ENCODE measurements around the gene TMTC1. TPM values are rescaled to one million over a fixed set of nuclear protein-coding genes. Genes with fewer than 3 reads are reported as not detected.

TMTC1 gene
- total and polyA plus RNA-seq, 10 donors, result 3.4 to 210 (median 137) TPM

DNA sequence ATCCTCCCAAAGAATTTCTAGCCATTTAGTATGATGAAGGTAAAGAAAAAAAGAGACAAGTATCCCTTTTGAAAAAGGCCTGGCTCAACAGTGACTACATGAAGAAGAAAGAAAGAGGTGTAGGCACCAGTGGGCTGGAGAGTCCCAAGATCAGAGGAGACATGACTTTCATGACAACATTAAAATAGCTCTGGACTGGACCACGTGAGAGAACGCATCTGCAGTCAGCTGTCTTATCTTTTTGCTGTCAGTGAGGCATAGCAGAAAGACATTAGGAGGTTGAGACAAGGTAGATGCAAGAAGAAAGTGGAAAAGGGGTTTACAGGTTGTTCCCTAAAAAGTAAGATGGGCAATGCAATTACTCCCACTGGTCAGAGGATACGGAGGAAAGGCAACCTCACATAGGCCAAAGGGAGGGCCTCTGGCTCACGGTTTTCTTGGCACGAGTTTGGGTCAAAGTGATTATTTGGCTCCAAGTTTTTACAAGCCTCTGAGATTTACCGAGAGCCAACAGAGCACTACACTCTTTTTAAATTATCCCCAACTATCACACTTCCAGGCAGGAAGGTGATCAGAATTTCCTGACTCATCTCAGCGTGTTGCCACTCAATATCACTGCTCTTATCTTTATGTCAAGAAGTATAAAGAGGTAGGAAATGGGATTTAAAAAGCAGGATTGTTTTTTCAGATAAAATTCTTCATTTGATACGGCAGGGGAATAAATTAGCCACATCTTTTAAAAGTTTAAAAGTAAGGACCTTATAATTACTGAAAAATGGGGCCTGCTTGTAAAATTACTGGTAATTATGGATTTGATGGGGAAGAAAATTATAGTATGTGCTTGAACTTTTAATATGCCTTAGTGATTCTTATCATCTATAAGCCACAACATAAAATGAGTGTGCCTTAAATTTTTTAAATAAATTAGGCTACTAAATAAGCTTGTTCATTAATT, 29.2 kb downstream of the TMTC1 start:
- Histone ChIP-seq H3K4me3 (no peak overlapping the region), H3K4me1 (peaks cover 0 to 39% (median 3%) of the 10 kb centered on the region in 6 donors), H3K27me3 (replicated peaks in 1 of 7) (no peaks in the 10 kb centered on the region), H3K36me3 (peaks cover 0 to 79% (median 12%) of the 10 kb centered on the region in 6 donors), H3K27ac (peak overlapping the region in 3 of 8 donors; percentile 5 to 40 (median 16)), H3K9me3 (peaks cover 0 to 4% (median 0%) of the 10 kb centered on the region in 8 donors)
- WGBS, 5 donors, result 56 to 72% (median 58%) methylated on average over 8 of the region's 8 CpGs
- intact Hi-C loops (cut with DNase I; ENCODE audit: low total_unique reads), result no loop called here
- TF ChIP-seq POLR2A (IDR thresholded peaks at IDR 0.05) (no peak), POLR2AphosphoS5 (IDR thresholded peaks at IDR 0.05) (no peak), CTCF (IDR thresholded peaks at IDR 0.05 in 8 of 11, conservative IDR thresholded peaks at IDR 0.05 in 3 of 11) (no peak)
- DNase-seq, result no peak

DNA sequence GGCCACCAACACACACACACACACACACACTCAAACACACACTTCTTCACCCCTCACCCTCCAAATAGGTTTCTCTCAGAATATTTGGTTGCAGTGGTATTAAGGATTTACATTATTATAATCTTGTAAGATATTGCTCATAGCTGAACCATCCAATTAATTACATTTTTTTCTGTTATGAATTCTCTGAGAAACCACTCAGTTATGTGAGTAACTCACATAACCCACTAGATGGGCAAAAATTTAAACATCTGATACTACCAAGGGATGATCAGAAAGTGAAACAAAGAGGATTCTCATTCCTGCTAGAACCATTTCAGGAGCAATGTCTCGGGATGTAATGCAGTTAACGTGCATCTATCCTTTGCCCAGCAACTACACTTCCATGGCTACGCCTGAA, 31.6 kb downstream of the TMTC1 start:
- TF ChIP-seq CTCF (IDR thresholded peaks at IDR 0.05 in 8 of 11, conservative IDR thresholded peaks at IDR 0.05 in 3 of 11), result no peak
- no peak for TF ChIP-seq POLR2AphosphoS5 (IDR thresholded peaks at IDR 0.05)
- TF ChIP-seq POLR2A (IDR thresholded peaks at IDR 0.05), result no peak
- peaks cover 0 to 70% (median 11%) of the 10 kb centered on the region in 6 donors for H3K36me3 ChIP-seq
- intact Hi-C loops (cut with DNase I; ENCODE audit: low total_unique reads), result no loop called here
- no peak overlapping the region for H3K4me3 ChIP-seq
- whole genome bisulfite sequencing, 5 donors, result 89 to 98% (median 92%) methylated on average over 3 of the region's 3 CpGs
- H3K27me3 ChIP-seq (replicated peaks in 1 of 7), result no peaks in the 10 kb centered on the region
- H3K9me3 ChIP-seq, result peaks cover 0 to 2% (median 0%) of the 10 kb centered on the region in 8 donors
- no peak overlapping the region for H3K27ac ChIP-seq
- DNase-seq, result no peak
- H3K4me1 ChIP-seq, result peaks cover 0 to 39% (median 3%) of the 10 kb centered on the region in 6 donors

DNA sequence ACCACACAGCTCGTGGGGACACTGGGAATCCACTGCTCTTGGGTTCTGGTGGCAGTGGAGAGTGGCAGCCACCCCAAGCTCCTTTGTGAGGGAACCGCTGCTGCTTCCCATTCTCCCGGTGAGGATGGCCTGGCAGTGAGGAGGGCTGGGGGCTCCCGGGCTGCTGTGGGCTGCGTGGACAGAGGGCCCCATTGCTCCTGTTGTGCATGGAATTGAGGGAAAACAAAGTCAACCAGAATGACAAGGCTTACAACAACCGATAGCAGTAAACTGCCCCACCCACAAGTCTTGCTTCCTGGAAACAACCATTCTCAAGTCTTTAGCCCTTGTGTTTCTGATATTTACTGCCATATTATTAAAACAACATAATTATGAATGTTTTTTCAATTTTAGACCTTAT, 32.1 kb downstream of the TMTC1 start:
- peaks cover 0 to 39% (median 3%) of the 10 kb centered on the region in 6 donors for H3K4me1 ChIP-seq
- TF ChIP-seq POLR2AphosphoS5 (IDR thresholded peaks at IDR 0.05), result peak in 1 of 3 donors; percentile 9
- no peak for TF ChIP-seq CTCF (IDR thresholded peaks at IDR 0.05 in 8 of 11, conservative IDR thresholded peaks at IDR 0.05 in 3 of 11)
- H3K27ac ChIP-seq, result peak overlapping the region in 1 of 8 donors; percentile 35
- H3K27me3 ChIP-seq (replicated peaks in 1 of 7), result no peaks in the 10 kb centered on the region
- intact Hi-C loops (cut with DNase I; ENCODE audit: low total_unique reads), result no loop called here
- H3K4me3 ChIP-seq, result no peak overlapping the region
- DNase-seq, result no peak
- H3K36me3 ChIP-seq, result peaks cover 0 to 69% (median 11%) of the 10 kb centered on the region in 6 donors
- no peaks in the 10 kb centered on the region for H3K9me3 ChIP-seq
- WGBS, 5 donors, result 68 to 84% (median 81%) methylated on average over 6 of the region's 6 CpGs

DNA sequence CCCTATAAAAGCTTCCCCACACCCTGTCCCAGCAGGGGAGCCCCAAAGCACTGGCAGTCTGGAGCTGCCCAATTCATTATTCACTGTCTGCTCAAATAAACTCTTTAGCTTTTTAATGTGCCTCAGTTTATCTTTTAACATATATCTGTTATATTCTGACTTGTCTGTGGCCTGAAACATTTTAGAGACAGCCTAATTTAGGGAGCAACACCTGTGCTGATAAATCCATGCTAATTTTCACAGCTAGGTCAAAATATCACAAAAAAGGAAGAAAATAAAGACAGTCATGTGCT, 32.9 kb downstream of the TMTC1 start:
- Histone ChIP-seq H3K36me3 (peaks cover 0 to 64% (median 11%) of the 10 kb centered on the region in 6 donors), H3K4me1 (peaks cover 0 to 39% (median 3%) of the 10 kb centered on the region in 6 donors), H3K4me3 (no peak overlapping the region), H3K9me3 (no peaks in the 10 kb centered on the region), H3K27me3 (replicated peaks in 1 of 7) (no peaks in the 10 kb centered on the region), H3K27ac (no peak overlapping the region)
- no peak for TF ChIP-seq POLR2AphosphoS5 (IDR thresholded peaks at IDR 0.05)
- TF ChIP-seq POLR2A (IDR thresholded peaks at IDR 0.05), result no peak
- no peak for TF ChIP-seq CTCF (IDR thresholded peaks at IDR 0.05 in 8 of 11, conservative IDR thresholded peaks at IDR 0.05 in 3 of 11)
- intact Hi-C loops (cut with DNase I; ENCODE audit: low total_unique reads), result no loop called here
- no peak for DNase-seq

Measured in spleen (tissue), 11 donors.